Measurements from ENCODE around the gene ZNF248. TPM values are rescaled to one million over a fixed set of nuclear protein-coding genes. Genes with fewer than 3 reads are reported as not detected.

ZNF248 gene
- total RNA-seq, 2 experiments from 2014 or later: 8.1 to 9.1 TPM

GRCh38 chr10:37803269-37803668 is 54.1 kb downstream of the ZNF248 start:
- Mint-ChIP-seq H3K4me1 (no peaks in the 10 kb centered on the region), H3K27ac (no peak overlapping the region), H3K9me3 (peaks cover 5% of the 10 kb centered on the region), H3K27me3 (no peaks in the 10 kb centered on the region), H3K36me3 (ENCODE audit: low read depth) (no peaks in the 10 kb centered on the region), H3K4me3 (no peak overlapping the region)
- DNase-seq: no peak
- POLR2A ChIA-PET: no interaction called here
- CTCF ChIA-PET: no interaction called here

- DNase-seq: no peak
- H3K27me3 Mint-ChIP-seq: no peaks in the 10 kb centered on the region
- POLR2A ChIA-PET: no interaction called here
- no peaks in the 10 kb centered on the region for H3K36me3 Mint-ChIP-seq (ENCODE audit: low read depth)
- H3K4me3 Mint-ChIP-seq: no peak overlapping the region
- peaks cover 10% of the 10 kb centered on the region for H3K9me3 Mint-ChIP-seq
- CTCF ChIA-PET: no interaction called here
- no peak overlapping the region for H3K27ac Mint-ChIP-seq
- H3K4me1 Mint-ChIP-seq: no peaks in the 10 kb centered on the region
These were observed 55.9 kb downstream of the ZNF248 start for GRCh38 chr10:37801557-37801956.

- CTCF ChIA-PET: no interaction called here
These were observed 63.0 kb downstream of the ZNF248 start for GRCh38 chr10:37794305-37794976.

GRCh38 chr10:37789590-37789989 is 67.8 kb downstream of the ZNF248 start:
- Mint-ChIP-seq H3K27me3 (no peaks in the 10 kb centered on the region), H3K9me3 (peaks cover 26% of the 10 kb centered on the region), H3K36me3 (ENCODE audit: low read depth) (no peaks in the 10 kb centered on the region), H3K27ac (no peak overlapping the region), H3K4me1 (no peaks in the 10 kb centered on the region), H3K4me3 (no peak overlapping the region)
- DNase-seq: no peak
- CTCF ChIA-PET: no interaction called here
- POLR2A ChIA-PET: no interaction called here

More at GRCh38 chr10:37794305-37794976, 63.0 kb downstream of the ZNF248 start:
- Mint-ChIP-seq H3K27ac (no peak overlapping the region), H3K4me1 (no peaks in the 10 kb centered on the region), H3K9me3 (peaks cover 29% of the 10 kb centered on the region), H3K4me3 (no peak overlapping the region), H3K36me3 (ENCODE audit: low read depth) (no peaks in the 10 kb centered on the region), H3K27me3 (no peaks in the 10 kb centered on the region)
- DNase-seq: no peak
- POLR2A ChIA-PET: no interaction called here

- Mint-ChIP-seq H3K9me3 (peaks cover 26% of the 10 kb centered on the region), H3K4me1 (no peaks in the 10 kb centered on the region), H3K27ac (no peak overlapping the region), H3K27me3 (no peaks in the 10 kb centered on the region), H3K36me3 (ENCODE audit: low read depth) (no peaks in the 10 kb centered on the region), H3K4me3 (no peak overlapping the region)
- no peak for DNase-seq
- ChIA-PET POLR2A (no interaction called here), CTCF (no interaction called here)
These were observed 72.7 kb downstream of the ZNF248 start for GRCh38 chr10:37784678-37785077.

- Mint-ChIP-seq H3K4me1 (no peaks in the 10 kb centered on the region), H3K4me3 (no peak overlapping the region), H3K9me3 (peaks cover 19% of the 10 kb centered on the region), H3K27ac (no peak overlapping the region), H3K27me3 (no peaks in the 10 kb centered on the region), H3K36me3 (ENCODE audit: low read depth) (no peaks in the 10 kb centered on the region)
- CTCF ChIA-PET: no interaction called here
- no peak for DNase-seq
- POLR2A ChIA-PET: no interaction called here
These were observed 76.9 kb downstream of the ZNF248 start for GRCh38 chr10:37780536-37780935.

GRCh38 chr10:37777056-37777455 is 80.4 kb downstream of the ZNF248 start:
- DNase-seq: no peak
- POLR2A ChIA-PET: no interaction called here
- Mint-ChIP-seq H3K27me3 (no peaks in the 10 kb centered on the region), H3K9me3 (peaks cover 14% of the 10 kb centered on the region), H3K27ac (no peak overlapping the region), H3K4me3 (no peak overlapping the region), H3K4me1 (no peaks in the 10 kb centered on the region), H3K36me3 (ENCODE audit: low read depth) (no peaks in the 10 kb centered on the region)
- CTCF ChIA-PET: no interaction called here

- DNase-seq: no peak
- Mint-ChIP-seq H3K27ac (no peak overlapping the region), H3K36me3 (ENCODE audit: low read depth) (no peaks in the 10 kb centered on the region), H3K4me1 (no peaks in the 10 kb centered on the region), H3K27me3 (no peaks in the 10 kb centered on the region), H3K9me3 (peaks cover 14% of the 10 kb centered on the region), H3K4me3 (no peak overlapping the region)
- ChIA-PET POLR2A (no interaction called here), CTCF (no interaction called here)
These were observed 81.8 kb downstream of the ZNF248 start for GRCh38 chr10:37775612-37776011.

- DNase-seq: no peak
- Mint-ChIP-seq H3K27me3 (no peaks in the 10 kb centered on the region), H3K27ac (no peak overlapping the region), H3K4me1 (no peaks in the 10 kb centered on the region), H3K4me3 (no peak overlapping the region), H3K9me3 (peaks cover 14% of the 10 kb centered on the region), H3K36me3 (ENCODE audit: low read depth) (no peaks in the 10 kb centered on the region)
- ChIA-PET CTCF (no interaction called here), POLR2A (no interaction called here)
These were observed 83.1 kb downstream of the ZNF248 start for GRCh38 chr10:37774351-37774750.

- H3K27me3 Mint-ChIP-seq: no peaks in the 10 kb centered on the region
- H3K4me3 Mint-ChIP-seq: no peak overlapping the region
- H3K4me1 Mint-ChIP-seq: no peaks in the 10 kb centered on the region
- no peak overlapping the region for H3K27ac Mint-ChIP-seq
- H3K9me3 Mint-ChIP-seq: peaks cover 30% of the 10 kb centered on the region
- DNase-seq: no peak
- H3K36me3 Mint-ChIP-seq (ENCODE audit: low read depth): no peaks in the 10 kb centered on the region
- ChIA-PET POLR2A (no interaction called here), CTCF (no interaction called here)
These were observed 92.2 kb downstream of the ZNF248 start for GRCh38 chr10:37765216-37765615.

- Mint-ChIP-seq H3K36me3 (ENCODE audit: low read depth) (no peaks in the 10 kb centered on the region), H3K27ac (no peak overlapping the region), H3K4me1 (no peaks in the 10 kb centered on the region), H3K4me3 (no peak overlapping the region), H3K27me3 (no peaks in the 10 kb centered on the region), H3K9me3 (peaks cover 28% of the 10 kb centered on the region)
- POLR2A ChIA-PET: no interaction called here
- CTCF ChIA-PET: no interaction called here
- DNase-seq: no peak
These were observed 94.3 kb downstream of the ZNF248 start for GRCh38 chr10:37763132-37763531.

- CTCF ChIA-PET: no interaction called here
These were observed 95.1 kb downstream of the ZNF248 start for GRCh38 chr10:37762287-37762686.

GRCh38 chr10:37760817-37761216 is 96.6 kb downstream of the ZNF248 start:
- CTCF ChIA-PET: no interaction called here
- H3K4me1 Mint-ChIP-seq: no peaks in the 10 kb centered on the region
- POLR2A ChIA-PET: no interaction called here

More at GRCh38 chr10:37762287-37762686, 95.1 kb downstream of the ZNF248 start:
- H3K27ac Mint-ChIP-seq: no peak overlapping the region
- no peaks in the 10 kb centered on the region for H3K27me3 Mint-ChIP-seq
- DNase-seq: no peak
- H3K9me3 Mint-ChIP-seq: peaks cover 27% of the 10 kb centered on the region
- H3K4me3 Mint-ChIP-seq: no peak overlapping the region
- POLR2A ChIA-PET: no interaction called here
- no peaks in the 10 kb centered on the region for H3K4me1 Mint-ChIP-seq
- H3K36me3 Mint-ChIP-seq (ENCODE audit: low read depth): no peaks in the 10 kb centered on the region

GRCh38 chr10:37758074-37758473 is 99.3 kb downstream of the ZNF248 start:
- H3K4me3 Mint-ChIP-seq: no peak overlapping the region
- H3K27ac Mint-ChIP-seq: no peak overlapping the region
- no peak for DNase-seq
- peaks cover 16% of the 10 kb centered on the region for H3K9me3 Mint-ChIP-seq
- no peaks in the 10 kb centered on the region for H3K4me1 Mint-ChIP-seq
- no peaks in the 10 kb centered on the region for H3K36me3 Mint-ChIP-seq (ENCODE audit: low read depth)
- CTCF ChIA-PET: no interaction called here
- POLR2A ChIA-PET: no interaction called here
- H3K27me3 Mint-ChIP-seq: no peaks in the 10 kb centered on the region

More at GRCh38 chr10:37760817-37761216, 96.6 kb downstream of the ZNF248 start:
- H3K27ac Mint-ChIP-seq: no peak overlapping the region
- no peak overlapping the region for H3K4me3 Mint-ChIP-seq
- H3K27me3 Mint-ChIP-seq: no peaks in the 10 kb centered on the region
- H3K9me3 Mint-ChIP-seq: peaks cover 29% of the 10 kb centered on the region
- H3K36me3 Mint-ChIP-seq (ENCODE audit: low read depth): no peaks in the 10 kb centered on the region
- no peak for DNase-seq

Measured in activated CD4-positive, alpha-beta memory T cell treated with anti-CD3 and anti-CD28 coated beads, Interleukin-2, amount 10 ng/mL, durations not matched to agents 7 days and 5 days (primary cell).